Measurements from ENCODE around the gene ARHGEF17.

Gene ARHGEF17

DNA sequence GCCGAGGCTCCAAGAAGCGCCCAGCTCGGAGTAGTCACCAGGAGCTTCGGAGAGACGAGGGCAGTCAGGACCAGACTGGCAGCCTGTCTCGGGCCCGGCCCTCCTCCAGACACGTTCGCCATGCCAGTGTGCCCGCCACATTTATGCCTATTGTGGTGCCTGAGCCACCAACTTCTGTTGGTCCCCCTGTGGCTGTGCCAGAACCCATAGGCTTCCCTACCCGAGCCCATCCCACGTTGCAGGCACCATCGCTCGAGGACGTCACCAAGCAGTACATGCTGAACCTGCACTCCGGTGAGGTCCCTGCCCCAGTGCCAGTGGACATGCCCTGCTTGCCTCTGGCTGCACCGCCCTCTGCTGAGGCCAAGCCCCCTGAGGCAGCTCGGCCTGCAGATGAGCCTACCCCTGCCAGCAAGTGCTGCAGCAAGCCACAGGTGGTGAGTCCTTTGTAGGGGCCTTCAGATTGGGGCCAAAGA is 3.4 kb downstream of the ARHGEF17 start:
- TF ChIP-seq ZFX (IDR thresholded peaks at IDR 0.05), result no peak
- TF ChIP-seq, protein P1, sequence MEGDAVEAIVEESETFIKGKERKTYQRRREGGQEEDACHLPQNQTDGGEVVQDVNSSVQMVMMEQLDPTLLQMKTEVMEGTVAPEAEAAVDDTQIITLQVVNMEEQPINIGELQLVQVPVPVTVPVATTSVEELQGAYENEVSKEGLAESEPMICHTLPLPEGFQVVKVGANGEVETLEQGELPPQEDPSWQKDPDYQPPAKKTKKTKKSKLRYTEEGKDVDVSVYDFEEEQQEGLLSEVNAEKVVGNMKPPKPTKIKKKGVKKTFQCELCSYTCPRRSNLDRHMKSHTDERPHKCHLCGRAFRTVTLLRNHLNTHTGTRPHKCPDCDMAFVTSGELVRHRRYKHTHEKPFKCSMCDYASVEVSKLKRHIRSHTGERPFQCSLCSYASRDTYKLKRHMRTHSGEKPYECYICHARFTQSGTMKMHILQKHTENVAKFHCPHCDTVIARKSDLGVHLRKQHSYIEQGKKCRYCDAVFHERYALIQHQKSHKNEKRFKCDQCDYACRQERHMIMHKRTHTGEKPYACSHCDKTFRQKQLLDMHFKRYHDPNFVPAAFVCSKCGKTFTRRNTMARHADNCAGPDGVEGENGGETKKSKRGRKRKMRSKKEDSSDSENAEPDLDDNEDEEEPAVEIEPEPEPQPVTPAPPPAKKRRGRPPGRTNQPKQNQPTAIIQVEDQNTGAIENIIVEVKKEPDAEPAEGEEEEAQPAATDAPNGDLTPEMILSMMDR (conservative IDR thresholded peaks at IDR 0.05), result no peak

DNA sequence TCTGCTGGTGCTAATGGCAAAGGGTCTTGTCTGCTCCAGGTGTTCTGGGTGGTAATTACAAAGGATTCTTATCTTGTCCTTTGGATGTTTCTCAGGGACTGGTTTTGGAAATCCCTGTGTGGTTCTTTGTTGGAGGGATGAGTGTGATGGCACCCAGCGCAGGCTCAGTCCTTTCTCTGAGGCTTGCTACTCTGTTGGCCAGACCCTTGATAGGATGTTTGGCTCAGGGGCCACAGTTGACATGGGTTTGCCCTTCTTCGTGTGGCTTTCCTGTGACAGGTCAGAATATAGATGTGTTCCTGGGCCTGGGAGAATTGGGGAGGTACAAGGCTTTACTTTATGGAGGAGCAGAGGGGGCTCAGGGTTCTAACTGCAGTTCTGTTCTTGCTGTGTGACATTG is 4.0 kb downstream of the ARHGEF17 start:
- no peak overlapping the region for H3K27ac ChIP-seq
- TF ChIP-seq, protein P1 (conservative IDR thresholded peaks at IDR 0.05), result no peak
- no peak for TF ChIP-seq ZFX (IDR thresholded peaks at IDR 0.05)

More for the DNA sequence above, 3.4 kb downstream of the ARHGEF17 start:
- no peak overlapping the region for H3K27ac ChIP-seq

DNA sequence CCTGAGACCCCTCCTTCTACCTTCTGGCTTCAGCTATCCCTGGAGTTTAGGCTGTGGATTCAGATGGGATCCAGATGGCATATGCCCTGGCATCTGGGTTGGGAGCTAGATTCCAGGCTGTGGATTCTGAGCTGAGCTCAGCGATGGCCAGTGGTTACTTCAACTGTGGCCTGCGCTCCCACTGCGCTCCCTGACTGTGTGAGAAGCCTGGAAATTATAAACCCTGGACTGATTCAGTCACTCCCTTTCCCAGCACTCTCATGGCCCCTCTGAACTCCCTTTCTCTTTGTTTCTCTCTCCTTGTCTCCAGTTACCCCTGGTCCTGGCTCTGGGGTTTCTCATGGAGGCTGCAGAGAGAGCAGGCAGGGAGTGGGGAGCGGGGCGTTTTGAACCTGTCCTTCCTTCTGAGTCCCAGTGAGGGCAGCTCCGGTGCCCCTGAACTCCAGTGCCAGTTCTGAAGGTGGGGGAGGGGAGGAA is 4.8 kb downstream of the ARHGEF17 start:
- H3K27ac ChIP-seq, result no peak overlapping the region
- no peak for TF ChIP-seq ZFX (IDR thresholded peaks at IDR 0.05)
- TF ChIP-seq, protein P1 (conservative IDR thresholded peaks at IDR 0.05), result no peak

DNA sequence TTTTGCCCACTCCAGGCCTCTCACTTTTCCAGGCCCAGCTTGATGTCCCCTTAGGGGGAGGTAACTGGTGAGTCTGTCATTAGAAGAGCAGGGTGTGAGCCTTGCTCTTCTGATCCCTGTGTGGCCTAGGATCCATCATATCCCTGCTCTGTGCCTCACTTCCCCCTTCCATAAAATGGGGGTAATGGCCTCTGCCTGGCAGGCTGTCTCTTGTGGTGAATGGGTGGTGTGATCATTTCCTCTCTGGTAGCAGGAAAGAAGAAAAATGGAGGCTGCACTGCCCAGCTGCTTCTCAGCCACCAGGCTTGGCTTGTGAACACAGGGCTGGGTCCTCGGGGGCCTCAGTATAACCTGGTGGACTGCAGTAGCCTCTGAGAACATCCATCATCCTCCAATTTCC is 5.6 kb downstream of the ARHGEF17 start:
- no peak for TF ChIP-seq ZFX (IDR thresholded peaks at IDR 0.05)
- TF ChIP-seq, protein P1 (conservative IDR thresholded peaks at IDR 0.05), result no peak
- H3K27ac ChIP-seq, result no peak overlapping the region

DNA sequence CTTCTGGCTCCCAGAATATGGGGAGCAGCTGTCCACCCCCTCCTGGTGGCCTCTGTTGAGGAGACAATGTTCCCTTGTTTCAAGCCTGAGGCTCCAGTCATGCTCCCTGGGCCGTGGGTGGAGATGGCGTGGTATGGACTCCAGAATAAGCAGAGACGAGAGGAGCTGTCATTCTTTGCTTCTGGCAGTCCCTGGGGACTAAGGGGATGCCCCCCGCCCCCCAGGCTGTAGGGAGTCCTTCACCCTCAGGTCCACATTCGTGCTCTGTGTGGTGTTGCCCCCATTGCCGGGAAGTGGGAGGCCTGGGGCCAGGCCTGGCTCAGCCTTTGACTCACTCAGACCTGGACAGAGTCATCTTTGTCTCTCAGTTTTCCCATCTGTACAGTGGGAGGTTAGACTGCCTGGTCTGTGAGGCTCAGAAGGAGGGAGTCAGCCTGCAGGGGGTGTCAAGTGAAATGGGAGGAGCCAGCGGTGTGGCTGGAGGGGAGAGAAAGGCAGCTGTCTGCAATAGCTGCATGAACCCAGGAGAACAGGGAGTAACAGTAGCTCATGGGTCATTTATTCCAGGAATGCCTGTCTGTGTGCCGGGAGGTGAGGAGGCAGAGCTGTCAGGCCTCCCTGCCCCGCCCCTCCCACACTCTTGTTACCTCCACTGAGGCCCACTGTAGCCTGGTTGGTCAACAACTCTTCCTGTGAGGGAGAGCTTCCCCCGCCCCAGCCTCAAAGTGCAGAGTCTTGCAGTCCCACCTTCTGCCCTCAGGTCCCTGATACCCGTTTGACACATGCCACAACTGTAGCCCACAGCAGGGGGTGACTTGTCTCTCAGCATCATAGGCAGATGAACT is 6.3 kb downstream of the ARHGEF17 start:
- TF ChIP-seq, protein P1 (conservative IDR thresholded peaks at IDR 0.05), result no peak
- no peak for TF ChIP-seq ZFX (IDR thresholded peaks at IDR 0.05)
- H3K27ac ChIP-seq, result no peak overlapping the region

DNA sequence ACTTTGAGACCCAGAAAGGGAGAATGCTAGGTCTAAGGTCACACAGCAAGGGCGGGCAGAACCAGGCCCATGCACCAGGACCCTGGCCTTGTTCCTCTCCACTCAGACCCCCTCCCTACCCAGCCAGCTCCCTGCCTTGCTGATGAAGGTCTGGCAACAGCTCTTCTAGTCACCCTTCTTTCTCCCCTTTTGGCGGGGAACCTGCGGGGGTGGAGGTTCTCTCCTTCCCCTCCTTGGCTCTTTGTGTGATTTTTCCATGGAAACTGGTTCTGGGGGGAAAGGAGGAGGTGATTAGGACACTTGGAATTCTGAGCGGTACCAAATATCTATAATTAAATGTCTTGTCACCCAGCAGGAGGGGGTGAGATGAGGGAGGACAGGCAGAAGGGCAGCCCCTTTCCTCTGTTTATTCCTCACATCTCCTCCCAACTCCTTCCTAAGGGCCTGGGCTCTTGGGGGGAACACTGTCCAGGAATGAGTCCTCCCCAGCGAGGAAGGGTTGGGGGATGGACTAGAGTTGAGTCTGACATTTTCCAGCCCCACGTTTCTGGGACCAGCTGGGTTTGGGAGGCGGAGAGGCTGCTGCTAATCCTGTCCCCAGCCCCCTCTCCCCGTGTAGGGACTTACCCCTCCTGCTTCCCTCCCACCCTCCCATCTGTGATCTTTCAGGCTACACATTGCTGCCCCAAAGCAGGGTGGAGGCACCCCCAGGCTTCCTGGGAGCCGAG is 7.4 kb downstream of the ARHGEF17 start:
- TF ChIP-seq, protein P1 (conservative IDR thresholded peaks at IDR 0.05), result no peak
- TF ChIP-seq ZFX (IDR thresholded peaks at IDR 0.05), result no peak
- H3K27ac ChIP-seq, result no peak overlapping the region

DNA sequence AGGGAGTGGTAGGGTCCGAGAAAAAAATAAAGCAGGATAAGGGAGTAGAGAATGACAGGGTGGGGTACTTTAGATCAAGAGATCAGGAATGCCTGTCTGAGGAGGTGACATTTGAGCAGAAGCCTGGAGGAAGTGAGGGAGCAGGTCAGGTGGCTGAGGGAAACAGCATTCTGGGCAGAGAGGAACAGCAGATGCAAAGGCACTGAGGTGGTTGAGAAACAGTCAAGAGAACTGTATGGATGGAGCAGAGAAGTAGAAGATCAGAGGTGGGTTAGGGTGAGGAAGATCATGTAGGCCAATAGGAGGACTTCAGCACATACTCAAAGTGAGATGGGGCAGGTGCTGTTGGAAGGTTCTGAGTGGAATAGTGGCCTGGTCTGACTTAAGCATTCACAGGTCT is 8.3 kb downstream of the ARHGEF17 start:
- H3K27ac ChIP-seq, result no peak overlapping the region
- TF ChIP-seq ZFX (IDR thresholded peaks at IDR 0.05), result no peak
- TF ChIP-seq, protein P1 (conservative IDR thresholded peaks at IDR 0.05), result no peak

All from C4-2B (cell line).